Tibial nerve (tissue), 4 donors: Measurements from ENCODE around the gene SLMAP. TPM values are rescaled to one million over a fixed set of nuclear protein-coding genes. Genes with fewer than 3 reads are reported as not detected.

Experiments used
- DNase-seq, 2 donors: peaks; one replicate each; pipeline ENCODE4 v3.0.0-alpha.2; 2019; ENCODE audit warnings: low spot score in 2 of 2
- H3K27ac ChIP-seq, 4 donors: fragments of 200-600 bp; sonication (generic) in 3 of 4; one replicate each; pipeline ENCODE4 v1.5.1; 2017 to 2019; ENCODE audit warnings: mild to moderate bottlenecking in 1 of 4
- H3K27me3 ChIP-seq, 2 donors: fragments of 200-600 bp; sonication (generic) in 1 of 2; one replicate each; pipeline versions ENCODE4 v1.5.1 to v1.6.0; 2017 to 2019
- H3K36me3 ChIP-seq, 3 donors: fragments of 200-600 bp; sonication (generic); one replicate each; pipeline ENCODE4 v1.5.1; 2018 to 2019
- H3K4me1 ChIP-seq, 4 donors: fragments of 200-600 bp; sonication (generic) in 3 of 4; one replicate each; pipeline ENCODE4 v1.5.1; 2017 to 2019
- H3K4me3 ChIP-seq, 4 donors: fragments of 200-600 bp; sonication (generic) in 3 of 4; one replicate each; pipeline ENCODE4 v1.5.1; 2017 to 2019; ENCODE audit warnings: mild to moderate bottlenecking in 1 of 4, moderate library complexity in 1 of 4
- H3K9me3 ChIP-seq, 4 donors: fragments of 200-600 bp; sonication (generic) in 3 of 4; one replicate each; pipeline ENCODE4 v1.5.1; 2017 to 2019
- CTCF ChIP-seq, 5 experiments: fragments of 200-600 bp in 3 of 5; fragments of 450-650 bp in 2 of 5; sonication (generic) in 3 of 5; IDR thresholded peaks; one replicate each; pipeline ENCODE4 v1.5.1; 2016 to 2019; ENCODE audit warnings: antibody characterized with exemption in 5 of 5, mild to moderate bottlenecking in 3 of 5, moderate library complexity in 2 of 5
- EP300 ChIP-seq, 2 donors: sonication (generic); formaldehyde crosslinking; IDR thresholded peaks; one replicate each; pipeline ENCODE4 v1.6.1; 2017; ENCODE audit warnings: antibody characterized with exemption in 2 of 2, mild to moderate bottlenecking in 1 of 2
- POLR2A ChIP-seq, 2 donors: fragments of 450-650 bp; IDR thresholded peaks; one replicate each; pipeline ENCODE4 v1.6.1; 2017; ENCODE audit warnings: antibody characterized with exemption in 2 of 2, mild to moderate bottlenecking in 2 of 2, moderate library complexity in 2 of 2
- WGBS, 2 donors: methylation state at CpG; one replicate each; pipeline ENCODE4 v1.1.5; 2018; 5-methylcytosine and 5-hydroxymethylcytosine counted together
- total RNA-seq, 4 donors: library from RNA; depleted of rRNA; stranded (reverse); fragments of >200 nt; gene quantifications; one replicate each; pipeline ENCODE4 v1.1.0, GENCODE V29; 2016

The SLMAP gene
- total RNA-seq, 4 donors from 2014 or later, result 66.6 to 101 (median 87.4) TPM

- WGBS, 2 donors, result 63 to 76% methylated on average over 5 of the region's 5 CpGs
- Histone ChIP-seq H3K4me1 (peaks cover 0 to 64% (median 23%) of the 10 kb centered on the region in 4 donors), H3K36me3 (no peaks in the 10 kb centered on the region), H3K27ac (peak overlapping the region in 1 of 4 donors; percentile 91), H3K9me3 (no peaks in the 10 kb centered on the region), H3K27me3 (no peaks in the 10 kb centered on the region), H3K4me3 (no peak overlapping the region)
- DNase-seq, result no peak
- TF ChIP-seq EP300 (IDR thresholded peaks at IDR 0.05), result no peak
- TF ChIP-seq POLR2A (IDR thresholded peaks at IDR 0.05), result no peak
- TF ChIP-seq CTCF (IDR thresholded peaks at IDR 0.05), result no peak
Observed at GRCh38 chr3:57946970-57947381, 190.9 kb downstream of the SLMAP start.

DNA sequence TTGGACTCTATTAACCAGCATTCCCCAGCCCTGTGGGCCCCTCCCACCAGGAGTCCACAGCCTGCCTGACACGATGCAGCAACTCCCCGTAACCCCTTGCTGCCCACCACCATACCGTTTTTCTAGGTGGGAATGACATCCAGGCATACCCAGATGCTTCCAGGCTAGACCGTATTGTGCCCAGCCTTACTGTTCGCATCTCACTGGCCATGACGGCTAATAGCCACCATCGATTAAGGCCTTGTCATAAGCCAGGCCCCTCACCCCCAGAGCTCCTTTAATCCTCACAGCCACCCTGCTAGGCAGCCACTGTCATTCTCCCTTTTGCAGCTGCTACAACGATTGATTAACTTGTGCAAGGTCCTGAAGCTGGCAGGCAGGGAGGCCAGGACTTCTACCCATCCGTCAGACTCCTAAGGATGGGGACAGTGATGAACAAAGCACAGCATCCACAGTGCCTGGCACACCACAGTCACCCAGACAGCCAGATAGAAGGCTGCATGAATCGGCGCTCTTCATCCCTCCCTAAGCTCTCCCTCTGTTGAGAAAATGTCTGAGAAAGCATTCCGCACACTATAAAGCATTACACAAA lies 192.1 kb downstream of the SLMAP start:
- Histone ChIP-seq H3K9me3 (no peaks in the 10 kb centered on the region), H3K4me1 (peaks cover 0 to 70% (median 30%) of the 10 kb centered on the region in 4 donors), H3K27me3 (no peaks in the 10 kb centered on the region), H3K36me3 (no peaks in the 10 kb centered on the region), H3K27ac (peak overlapping the region in 3 of 4 donors; percentile 38 to 91 (median 87)), H3K4me3 (no peak overlapping the region)
- WGBS, 2 donors, result 42 to 51% methylated on average over 12 of the region's 12 CpGs
- no peak for DNase-seq
- no peak for TF ChIP-seq EP300 (IDR thresholded peaks at IDR 0.05)
- TF ChIP-seq POLR2A (IDR thresholded peaks at IDR 0.05), result no peak
- no peak for TF ChIP-seq CTCF (IDR thresholded peaks at IDR 0.05)

GRCh38 chr3:57948781-57949242 lies 192.7 kb downstream of the SLMAP start:
- WGBS, 2 donors, result 41% methylated on average over 9 of the region's 9 CpGs
- H3K36me3 ChIP-seq, result no peaks in the 10 kb centered on the region
- no peak for DNase-seq
- no peaks in the 10 kb centered on the region for H3K27me3 ChIP-seq
- peak overlapping the region in 3 of 4 donors; percentile 38 to 91 (median 87) for H3K27ac ChIP-seq
- TF ChIP-seq CTCF (IDR thresholded peaks at IDR 0.05), result no peak
- TF ChIP-seq EP300 (IDR thresholded peaks at IDR 0.05), result peak in 1 of 2 donors; percentile 44
- TF ChIP-seq POLR2A (IDR thresholded peaks at IDR 0.05), result no peak
- H3K4me3 ChIP-seq, result no peak overlapping the region
- H3K4me1 ChIP-seq, result peaks cover 0 to 70% (median 30%) of the 10 kb centered on the region in 4 donors
- no peaks in the 10 kb centered on the region for H3K9me3 ChIP-seq

DNA sequence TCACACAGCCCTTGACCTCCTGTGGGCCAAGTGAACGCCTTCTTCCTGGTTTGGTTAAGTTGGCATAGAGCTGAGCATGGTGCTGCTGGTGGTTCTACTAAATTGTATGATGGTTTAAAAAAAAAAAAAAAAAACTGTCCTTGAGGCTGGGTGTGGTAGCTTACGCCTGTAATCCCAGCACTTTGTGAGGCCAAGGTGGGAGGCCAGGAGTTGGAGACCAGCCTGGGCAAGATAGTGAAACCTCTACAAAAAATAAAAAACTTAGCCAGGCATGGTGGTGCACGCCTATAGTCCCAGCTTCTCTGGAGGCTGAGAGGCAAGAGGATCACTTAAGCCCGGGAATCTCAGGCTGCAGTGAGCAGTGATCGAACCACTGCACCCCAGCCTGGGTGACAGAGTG lies 193.2 kb downstream of the SLMAP start:
- Histone ChIP-seq H3K27me3 (no peaks in the 10 kb centered on the region), H3K9me3 (no peaks in the 10 kb centered on the region), H3K4me3 (no peak overlapping the region), H3K27ac (peak overlapping the region in 3 of 4 donors; percentile 38 to 91 (median 87)), H3K4me1 (peaks cover 0 to 67% (median 30%) of the 10 kb centered on the region in 4 donors), H3K36me3 (no peaks in the 10 kb centered on the region)
- TF ChIP-seq POLR2A (IDR thresholded peaks at IDR 0.05) (no peak), EP300 (IDR thresholded peaks at IDR 0.05) (no peak), CTCF (IDR thresholded peaks at IDR 0.05) (no peak)
- whole genome bisulfite sequencing, 2 donors, result 91 to 93% methylated on average over 5 of the region's 5 CpGs
- DNase-seq, result no peak

DNA sequence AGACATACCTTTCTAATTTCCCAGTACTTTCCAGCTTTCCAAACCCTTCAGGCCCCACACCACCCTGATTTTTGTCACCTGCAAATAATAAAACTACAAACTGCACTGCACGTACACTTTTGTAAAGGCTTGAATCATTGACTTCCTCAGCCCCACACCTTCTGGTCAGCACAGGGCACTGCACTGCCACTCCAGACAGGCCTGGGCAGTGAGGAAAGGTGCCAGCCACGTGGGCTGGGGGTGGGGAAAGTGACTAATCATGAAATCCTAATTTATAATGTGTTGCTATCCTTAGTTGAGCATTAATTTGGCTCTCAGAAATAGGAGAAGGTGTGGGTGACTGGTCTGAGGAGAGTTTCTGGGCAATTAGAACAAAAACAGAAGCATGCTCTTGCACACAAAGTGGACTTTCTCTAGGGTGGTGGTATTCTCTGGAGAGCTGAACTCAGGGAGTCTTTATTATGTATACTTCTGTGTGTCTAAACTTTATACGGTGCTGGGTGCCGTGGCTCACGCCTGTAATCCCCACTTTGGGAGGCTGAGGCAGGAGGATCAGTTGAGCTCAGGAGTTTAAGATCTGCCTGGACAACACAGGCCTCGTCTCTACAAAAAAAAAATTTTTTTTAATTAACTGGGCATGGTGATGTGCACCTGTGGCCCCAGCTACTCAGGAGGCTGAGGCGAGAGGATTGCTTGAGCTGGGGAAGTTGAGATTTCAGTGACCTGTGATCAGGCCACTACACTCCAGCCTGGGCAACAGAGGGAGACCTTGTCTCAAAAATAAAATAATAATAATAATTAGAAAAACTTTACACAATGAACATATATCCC lies 193.9 kb downstream of the SLMAP start:
- H3K4me1 ChIP-seq, result peaks cover 0 to 62% (median 30%) of the 10 kb centered on the region in 4 donors
- WGBS, 2 donors, result 67 to 74% methylated on average over 7 of the region's 7 CpGs
- H3K27me3 ChIP-seq, result no peaks in the 10 kb centered on the region
- DNase-seq, result no peak
- peak overlapping the region in 2 of 4 donors; percentile 87 to 91 for H3K27ac ChIP-seq
- H3K9me3 ChIP-seq, result no peaks in the 10 kb centered on the region
- peak in 1 of 5 experiments; percentile 33 for TF ChIP-seq CTCF (IDR thresholded peaks at IDR 0.05)
- no peak for TF ChIP-seq POLR2A (IDR thresholded peaks at IDR 0.05)
- peak in 1 of 2 donors; percentile 18 for TF ChIP-seq EP300 (IDR thresholded peaks at IDR 0.05)
- no peak overlapping the region for H3K4me3 ChIP-seq
- H3K36me3 ChIP-seq, result no peaks in the 10 kb centered on the region
